ENCODE results near the gene LIN7B. TPM values are rescaled to one million over a fixed set of nuclear protein-coding genes. Genes with fewer than 3 reads are reported as not detected.

LIN7B gene
- total RNA-seq, 1 experiment from 2014 or later, result 4.2 TPM

DNA sequence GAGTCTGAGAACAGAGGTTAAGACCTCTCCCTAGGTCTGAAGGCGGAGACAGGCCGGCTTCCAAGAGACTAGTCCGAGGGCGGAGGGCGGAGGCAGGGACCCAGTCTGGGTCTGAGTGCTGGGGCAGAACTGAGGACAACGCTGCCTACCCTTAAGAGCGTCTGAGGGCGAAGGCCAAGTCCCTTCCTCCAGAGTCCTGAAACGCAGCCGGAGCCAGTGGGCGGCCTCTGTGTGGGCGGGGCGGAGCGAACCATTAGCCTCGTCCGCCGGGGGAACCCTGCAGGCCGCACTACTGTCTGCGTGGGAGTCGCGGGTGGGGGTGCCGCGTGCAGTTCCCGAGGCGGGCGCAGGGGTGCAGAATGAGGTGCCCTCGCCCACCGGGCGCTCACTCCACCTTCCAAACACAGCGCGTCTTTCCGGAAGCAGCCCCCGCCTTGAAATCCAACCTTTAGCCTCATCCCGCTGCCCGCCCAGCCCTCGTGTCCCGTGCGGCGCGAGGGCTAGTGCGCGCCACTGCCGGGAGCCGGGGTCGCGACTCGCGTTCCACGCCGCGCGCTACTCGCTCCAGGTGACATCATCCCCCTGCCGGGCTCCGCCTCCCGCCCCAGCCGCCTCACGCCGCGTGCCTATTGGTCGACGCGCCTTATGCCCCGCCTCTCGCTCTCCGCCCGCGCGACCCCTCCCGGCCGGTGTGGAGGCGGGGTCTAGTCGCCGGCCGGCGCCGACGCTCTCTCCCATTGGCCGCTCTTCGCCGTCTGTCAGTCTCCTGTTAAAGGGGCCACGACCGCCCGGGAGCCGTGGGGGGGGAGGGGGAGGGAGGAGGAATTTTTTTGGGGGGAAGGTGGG, 4.6 kb downstream of the LIN7B start, which contains the start of gene C19orf73:
Gene C19orf73, minus strand, starts transcription at position 579 of the 846 bp plus-strand sequence. Its CDS starts 121 bp downstream, at position 458.
- H3K27me3 ChIP-seq (ENCODE audit: insufficient read depth, low read length), result peaks cover 9% of the 10 kb centered on the region; the same call in 1 of the 2 replicates
- Mint-ChIP-seq H3K4me1 (peaks cover 20 to 27% of the 10 kb centered on the region in 2 experiments), H3K9me3 (no peaks in the 10 kb centered on the region; a peak in 1 of 5 replicates), H3K27me3 (ENCODE audit: low read depth) (peaks cover 40% of the 10 kb centered on the region), H3K27ac (peak within 1 kb of the TSS in 2 of 3 experiments; percentile 73 to 78; a peak in 3 of 7 replicates), H3K36me3 (ENCODE audit: insufficient read depth in 1 of 3, low read depth in 3 of 3) (peaks cover 0 to 4% (median 0%) of the 10 kb centered on the region in 3 experiments; a peak in 1 of 7 replicates), H3K4me3 (peak within 1 kb of the TSS; percentile 66 to 85)
- H3K4me2 ChIP-seq (ENCODE audit: insufficient read depth, insufficient read length, low read length), result peak within 1 kb of the TSS; percentile 43
- peak within 1 kb of the TSS; percentile 59 for H3K18ac ChIP-seq (ENCODE audit: insufficient read length, low read depth, low read length)
- H3K4me1 ChIP-seq (ENCODE audit: insufficient read depth, low read length), result peaks cover 3% of the 10 kb centered on the region; the same call in 1 of the 2 replicates
- H3K4ac ChIP-seq (ENCODE audit: low read depth, low read length), result no peak within 1 kb of the TSS
- H2BK5ac ChIP-seq (ENCODE audit: insufficient read length, low read length), result no peak within 1 kb of the TSS
- H3K79me2 ChIP-seq (ENCODE audit: insufficient read depth, low read length), result no peaks in the 10 kb centered on the region
- no peaks in the 10 kb centered on the region for H3K9me3 ChIP-seq (ENCODE audit: control insufficient read depth, low read depth, low read length)
- peaks cover 4% of the 10 kb centered on the region for H3K23me2 ChIP-seq (ENCODE audit: insufficient read length, low read depth, low read length, poor library complexity, severe bottlenecking)
- H4K5ac ChIP-seq (ENCODE audit: insufficient read length, low read depth, low read length), result no peak within 1 kb of the TSS
- no peaks in the 10 kb centered on the region for H3K79me1 ChIP-seq (ENCODE audit: insufficient read depth, low read depth, low read length, poor library complexity, severe bottlenecking)
- no peak within 1 kb of the TSS for H2AFZ ChIP-seq (ENCODE audit: low read length)
- peak; percentile 90 for DNase-seq
- no peak within 1 kb of the TSS for H3K9ac ChIP-seq (ENCODE audit: extremely low read depth, insufficient read length, low read length)
- no peak within 1 kb of the TSS for H3K27ac ChIP-seq (ENCODE audit: insufficient read length, low read depth, low read length)
- H4K20me1 ChIP-seq (ENCODE audit: control insufficient read depth, insufficient read depth, insufficient read length), result no peaks in the 10 kb centered on the region
- H4K91ac ChIP-seq (ENCODE audit: insufficient read length, low read depth, low read length), result no peak within 1 kb of the TSS
- H4K8ac ChIP-seq (replicated peaks; ENCODE audit: insufficient read length, low read depth, low read length), result no peak within 1 kb of the TSS
- no peak within 1 kb of the TSS for H2BK120ac ChIP-seq (ENCODE audit: low read depth, low read length, poor library complexity, severe bottlenecking)
- no peak within 1 kb of the TSS for H2BK15ac ChIP-seq (ENCODE audit: low read depth, low read length)
- WGBS (ENCODE audit: extremely low coverage, insufficient read length, low lambda C conversion rate), result no CpG with 5 or more reads among the region's 85 CpGs
- no peak within 1 kb of the TSS for H3K23ac ChIP-seq (ENCODE audit: insufficient read length, low read depth, low read length)
- H2BK20ac ChIP-seq (ENCODE audit: low read depth, low read length, poor library complexity, severe bottlenecking), result no peak within 1 kb of the TSS
- no peak within 1 kb of the TSS for H3K56ac ChIP-seq (ENCODE audit: insufficient read length, low read depth, low read length)
- H2BK12ac ChIP-seq (ENCODE audit: insufficient read length, low read depth, low read length), result no peak within 1 kb of the TSS
- TF ChIP-seq, protein P1, sequence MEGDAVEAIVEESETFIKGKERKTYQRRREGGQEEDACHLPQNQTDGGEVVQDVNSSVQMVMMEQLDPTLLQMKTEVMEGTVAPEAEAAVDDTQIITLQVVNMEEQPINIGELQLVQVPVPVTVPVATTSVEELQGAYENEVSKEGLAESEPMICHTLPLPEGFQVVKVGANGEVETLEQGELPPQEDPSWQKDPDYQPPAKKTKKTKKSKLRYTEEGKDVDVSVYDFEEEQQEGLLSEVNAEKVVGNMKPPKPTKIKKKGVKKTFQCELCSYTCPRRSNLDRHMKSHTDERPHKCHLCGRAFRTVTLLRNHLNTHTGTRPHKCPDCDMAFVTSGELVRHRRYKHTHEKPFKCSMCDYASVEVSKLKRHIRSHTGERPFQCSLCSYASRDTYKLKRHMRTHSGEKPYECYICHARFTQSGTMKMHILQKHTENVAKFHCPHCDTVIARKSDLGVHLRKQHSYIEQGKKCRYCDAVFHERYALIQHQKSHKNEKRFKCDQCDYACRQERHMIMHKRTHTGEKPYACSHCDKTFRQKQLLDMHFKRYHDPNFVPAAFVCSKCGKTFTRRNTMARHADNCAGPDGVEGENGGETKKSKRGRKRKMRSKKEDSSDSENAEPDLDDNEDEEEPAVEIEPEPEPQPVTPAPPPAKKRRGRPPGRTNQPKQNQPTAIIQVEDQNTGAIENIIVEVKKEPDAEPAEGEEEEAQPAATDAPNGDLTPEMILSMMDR (conservative IDR thresholded peaks at IDR 0.05), result no peak; the same call in 2 of the 3 replicates
- no peak within 1 kb of the TSS for H2AK5ac ChIP-seq (ENCODE audit: insufficient read length, low read length)
- no peak within 1 kb of the TSS for H3T11ph ChIP-seq (ENCODE audit: low read length)
- peak within 1 kb of the TSS; percentile 74; the same call in 1 of the 2 replicates for H3K14ac ChIP-seq (ENCODE audit: insufficient read depth, low read length)

Data from H9 (cell line).